ENCODE results near the gene ANG.

Gene ANG

GRCh38 chr14:20682127-20682434 is 6.5 kb upstream of the ANG start:
- TF ChIP-seq EZH2 (IDR thresholded peaks at IDR 0.05; ENCODE audit: borderline replicate concordance, low read length) (no peak), CTCF (IDR thresholded peaks at IDR 0.05; ENCODE audit: low read length) (no peak)
- H4K20me1 ChIP-seq (ENCODE audit: insufficient read depth, low read length): no peaks in the 10 kb centered on the region
- H3K9me3 ChIP-seq (ENCODE audit: low read length): no peaks in the 10 kb centered on the region
- peak overlapping the region; percentile 87 for H3K4me2 ChIP-seq (ENCODE audit: low read length)
- H3F3A ChIP-seq (ENCODE audit: insufficient read depth, low read length): no peaks in the 10 kb centered on the region
- H2AFZ ChIP-seq (ENCODE audit: low read length): 0 out of 2 replicates have a peak overlapping the region, but pooled peaks have one; percentile 10
- peak overlapping the region; percentile 88 for H3K9ac ChIP-seq (ENCODE audit: low read length)
- H3K9me2 ChIP-seq (ENCODE audit: low read depth, low read length): no peaks in the 10 kb centered on the region
- peak overlapping the region; percentile 94 for H3K27ac ChIP-seq (ENCODE audit: low read depth, low read length, poor library complexity, severe bottlenecking)
- H3K4me1 ChIP-seq (ENCODE audit: insufficient read depth, low read length, severe bottlenecking): peaks cover 35% of the 10 kb centered on the region
- no peaks in the 10 kb centered on the region for H3K79me2 ChIP-seq (ENCODE audit: insufficient read depth, low read length)
- no peaks in the 10 kb centered on the region for H3K27me3 ChIP-seq (ENCODE audit: insufficient read depth, low read length)
- no peaks in the 10 kb centered on the region for H3K36me3 ChIP-seq (ENCODE audit: insufficient read depth, low read length)
- peak overlapping the region; percentile 80 for H3K4me3 ChIP-seq (ENCODE audit: low read depth, low read length, poor library complexity, severe bottlenecking)

- no peak for TF ChIP-seq EZH2 (IDR thresholded peaks at IDR 0.05; ENCODE audit: borderline replicate concordance, low read length)
- H3K27ac ChIP-seq (ENCODE audit: low read depth, low read length, poor library complexity, severe bottlenecking): peak overlapping the region; percentile 94
- H3K9me2 ChIP-seq (ENCODE audit: low read depth, low read length): no peaks in the 10 kb centered on the region
- 0 out of 2 replicates have a peak overlapping the region, but pooled peaks have one; percentile 10 for H2AFZ ChIP-seq (ENCODE audit: low read length)
- no peaks in the 10 kb centered on the region for H3F3A ChIP-seq (ENCODE audit: insufficient read depth, low read length)
- H3K4me1 ChIP-seq (ENCODE audit: insufficient read depth, low read length, severe bottlenecking): peaks cover 35% of the 10 kb centered on the region
- no peaks in the 10 kb centered on the region for H4K20me1 ChIP-seq (ENCODE audit: insufficient read depth, low read length)
- no peaks in the 10 kb centered on the region for H3K79me2 ChIP-seq (ENCODE audit: insufficient read depth, low read length)
- H3K4me2 ChIP-seq (ENCODE audit: low read length): peak overlapping the region; percentile 87
- no peaks in the 10 kb centered on the region for H3K36me3 ChIP-seq (ENCODE audit: insufficient read depth, low read length)
- peak overlapping the region; percentile 88 for H3K9ac ChIP-seq (ENCODE audit: low read length)
- peak overlapping the region; percentile 80 for H3K4me3 ChIP-seq (ENCODE audit: low read depth, low read length, poor library complexity, severe bottlenecking)
- H3K27me3 ChIP-seq (ENCODE audit: insufficient read depth, low read length): no peaks in the 10 kb centered on the region
- H3K9me3 ChIP-seq (ENCODE audit: low read length): no peaks in the 10 kb centered on the region
Measured at GRCh38 chr14:20682435-20683124, 6.0 kb upstream of the ANG start.

DNA sequence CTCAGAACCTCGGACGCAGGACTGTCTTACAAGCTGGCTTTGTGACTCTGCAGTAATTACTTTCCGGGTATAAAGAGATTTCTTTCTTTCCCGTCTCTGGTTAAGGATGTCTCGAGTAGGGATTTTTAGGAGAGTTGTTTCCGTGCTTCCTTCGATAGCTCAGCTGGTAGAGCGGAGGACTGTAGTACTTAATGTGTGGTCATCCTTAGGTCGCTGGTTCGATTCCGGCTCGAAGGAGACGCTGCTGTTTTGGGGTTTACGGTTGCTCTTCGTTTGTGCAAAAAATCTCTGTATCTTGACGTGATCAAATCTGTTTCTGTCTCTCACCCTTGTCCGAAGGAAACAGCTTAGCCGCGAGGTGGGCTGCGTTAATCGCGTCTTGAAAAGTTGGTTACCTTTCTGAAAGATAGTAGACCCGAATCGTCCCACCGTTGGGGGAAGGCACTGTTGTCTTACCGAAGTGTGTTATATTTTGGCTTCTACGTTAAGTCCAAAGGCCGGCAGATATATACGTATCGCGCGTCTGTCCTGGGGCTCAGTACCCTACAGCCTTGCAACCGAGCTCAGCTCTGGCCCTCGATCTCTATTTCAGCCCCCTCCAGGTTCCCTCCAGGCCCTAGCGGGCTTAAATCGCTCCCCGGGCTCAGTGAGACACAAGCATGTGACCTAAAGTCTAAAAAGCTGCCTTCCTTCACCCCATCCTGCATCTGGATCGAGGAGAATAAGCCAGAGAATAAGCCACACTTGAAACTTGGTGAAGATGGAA is 5.3 kb upstream of the ANG start:
- Histone ChIP-seq H3K9me3 (ENCODE audit: low read length) (no peaks in the 10 kb centered on the region), H3K4me3 (ENCODE audit: low read depth, low read length, poor library complexity, severe bottlenecking) (peak overlapping the region; percentile 80), H3K4me1 (ENCODE audit: insufficient read depth, low read length, severe bottlenecking) (peaks cover 35% of the 10 kb centered on the region), H3K27me3 (ENCODE audit: insufficient read depth, low read length) (no peaks in the 10 kb centered on the region), H3K9me2 (ENCODE audit: low read depth, low read length) (no peaks in the 10 kb centered on the region), H3K9ac (ENCODE audit: low read length) (peak overlapping the region; percentile 88), H3K27ac (ENCODE audit: low read depth, low read length, poor library complexity, severe bottlenecking) (peak overlapping the region; percentile 94), H2AFZ (ENCODE audit: low read length) (no peak overlapping the region), H3K36me3 (ENCODE audit: insufficient read depth, low read length) (no peaks in the 10 kb centered on the region), H3K79me2 (ENCODE audit: insufficient read depth, low read length) (no peaks in the 10 kb centered on the region), H4K20me1 (ENCODE audit: insufficient read depth, low read length) (no peaks in the 10 kb centered on the region), H3F3A (ENCODE audit: insufficient read depth, low read length) (no peaks in the 10 kb centered on the region), H3K4me2 (ENCODE audit: low read length) (peak overlapping the region; percentile 87)
- TF ChIP-seq EZH2 (IDR thresholded peaks at IDR 0.05; ENCODE audit: borderline replicate concordance, low read length): no peak
- no peak for TF ChIP-seq CTCF (IDR thresholded peaks at IDR 0.05; ENCODE audit: low read length)
